K562 (cell line): Measurements from ENCODE around the gene SAMD8. TPM values are rescaled to one million over a fixed set of nuclear protein-coding genes. Genes with fewer than 3 reads are reported as not detected.

Source experiments
- BCOR ChIP-seq: fragments of 450-650 bp; IDR thresholded peaks from 2 replicates; pipeline ENCODE4 v1.6.1; 2016
- HCFC1 ChIP-seq: IDR thresholded peaks from 2 replicates; pipeline ENCODE4 v1.6.1; 2012; ENCODE audit warnings: low read depth, low read length, improper control_type of control experiment
- NR2C1 ChIP-seq, 2 experiments: fragments of 450-650 bp; IDR thresholded peaks; 2 replicates each; pipeline ENCODE4 v1.6.1; 2017; ENCODE audit warnings: mild to moderate bottlenecking in 2 of 2, antibody characterized with exemption in 1 of 2, inconsistent platforms in 1 of 2, missing compliant biosample characterization in 1 of 2, missing genetic modification characterization in 1 of 2
- PCBP2 ChIP-seq: fragments of 200-400 bp; formaldehyde crosslinking; IDR thresholded peaks from 2 replicates; pipeline ENCODE4 v1.6.1; 2018; ENCODE audit warnings: low read length, low read depth, mild to moderate bottlenecking, moderate library complexity; ENCODE audit not compliant: poor library complexity, severe bottlenecking
- PHF8 ChIP-seq: fragments of 200-600 bp; sonication (generic); IDR thresholded peaks from 2 replicates; pipeline ENCODE4 v1.6.1; 2012; ENCODE audit warnings: mixed run types, mild to moderate bottlenecking, inconsistent platforms, low read length, moderate library complexity, borderline replicate concordance
- RBBP5 ChIP-seq: fragments of 200-600 bp; sonication (generic); IDR thresholded peaks from 2 replicates; pipeline ENCODE4 v1.6.1; 2012; ENCODE audit warnings: borderline replicate concordance, mild to moderate bottlenecking, low read length, control low read depth, inconsistent platforms; ENCODE audit not compliant: insufficient read depth, poor library complexity, severe bottlenecking
- TAF7 ChIP-seq: fragments of 450-650 bp; IDR thresholded peaks from 2 replicates; pipeline ENCODE4 v1.6.1; 2016; ENCODE audit warnings: missing genetic modification characterization, missing compliant biosample characterization
- ZNF384 ChIP-seq: IDR thresholded peaks from 2 replicates; pipeline ENCODE4 v1.6.1; 2012; ENCODE audit warnings: low read depth, low read length, improper control_type of control experiment
- polyA plus RNA-seq, 8 experiments: library from polyadenylated mRNA; depleted of rRNA in 4 of 8; stranded (reverse) in 5 of 8; unstranded in 3 of 8; fragments of >200 nt; fragmentation: Nextera tagmentation in 2 of 8; fragmentation: Illumina TruSeq in 1 of 8; extraction: Ambion mirVana in 2 of 8; extraction: Trizol in 1 of 8; gene quantifications; 2 replicates each; pipeline versions ENCODE4 v1.2.1 to v1.2.3, GENCODE V29; 2011 to 2014; ENCODE audit warnings: inconsistent platforms in 1 of 8, missing spikeins in 1 of 8
- total RNA-seq, 7 experiments: library from RNA; depleted of rRNA in 6 of 7; stranded (reverse); fragments of >200 nt in 6 of 7; fragmentation: Illumina TruSeq in 2 of 7; extraction: Trizol in 2 of 7; gene quantifications; 2 replicates each; pipeline versions ENCODE4 v1.2.1 to v1.2.3, GENCODE V29; 2011 to 2021; ENCODE audit warnings: low replicate concordance in 1 of 7
- TF ChIP-seq, protein P1 (sequence below): sonication (generic); formaldehyde crosslinking; IDR thresholded peaks from 2 replicates; pipeline ENCODE4 v1.8.1; 2023; ENCODE audit warnings: mild to moderate bottlenecking, missing genetic modification reagents
- TF ChIP-seq, protein P2 (sequence below): fragments of 250-450 bp; sonication (Bioruptor Pico); IDR thresholded peaks from 2 replicates; pipeline ENCODE4 v1.5.0; 2021; ENCODE audit warnings: mild to moderate bottlenecking, borderline replicate concordance
- TF ChIP-seq, protein P3 (sequence below): fragments of 450-650 bp; IDR thresholded peaks from 2 replicates; pipeline ENCODE4 v1.6.1; 2018; ENCODE audit not compliant: partially characterized antibody
- TF ChIP-seq, protein P4 (sequence below): fragments of 450-650 bp; IDR thresholded peaks from 2 replicates; pipeline ENCODE4 v1.6.1; 2017; ENCODE audit warnings: antibody characterized with exemption
- TF ChIP-seq, protein P5 (sequence below): fragments of 450-650 bp; formaldehyde crosslinking; IDR thresholded peaks from 2 replicates; pipeline ENCODE4 v1.4.0; 2022; ENCODE audit warnings: missing genetic modification characterization

SAMD8 gene
- total and polyA plus RNA-seq, 9 of the 15 experiments (the other 6 are each of a cell fraction or from before 2014, with no cell fraction given): 2.7 to 16.1 (median 6.2) TPM

DNA sequence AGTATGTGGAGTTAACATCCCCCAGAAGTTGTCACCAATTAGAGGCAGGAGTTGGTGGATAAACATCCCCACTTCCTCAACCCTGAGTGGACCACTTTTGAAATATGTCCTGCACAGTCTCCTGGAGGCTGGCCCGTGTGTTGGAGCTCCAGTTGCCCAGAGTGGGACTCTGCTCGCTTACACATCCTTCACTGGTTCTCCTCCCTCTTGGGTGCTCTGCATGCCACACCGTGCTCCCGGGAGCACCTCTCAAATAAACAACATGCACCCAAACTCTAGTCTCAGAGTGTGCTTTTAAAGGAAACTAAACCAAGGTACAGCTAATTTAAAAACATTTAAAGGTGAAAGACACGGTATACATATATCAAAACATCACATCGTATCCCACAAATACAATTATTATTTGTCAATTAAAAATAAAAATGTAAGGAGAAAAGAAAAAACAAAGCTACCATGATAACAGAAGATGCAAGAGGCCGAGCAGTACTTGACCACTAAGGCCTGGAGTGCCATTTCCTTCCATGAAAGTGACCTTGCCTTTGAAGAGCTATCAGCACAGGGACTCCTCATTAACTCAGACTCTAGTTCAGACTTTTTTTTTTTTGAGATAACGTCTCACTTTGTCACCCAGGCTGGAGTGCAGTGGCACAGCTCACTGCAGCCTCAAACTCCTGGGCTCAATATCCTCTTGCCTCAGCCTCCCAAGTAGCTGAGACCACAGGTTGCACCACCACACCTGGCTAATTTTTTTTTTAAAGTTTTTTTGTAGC is 47.8 kb upstream of the SAMD8 start (continued):
- TF ChIP-seq TAF7 (tag) (no peak), PHF8 (no peak), NR2C1 (IDR thresholded peaks at IDR 0.05) (no peak), NR2C1 (tag; IDR thresholded peaks at IDR 0.05) (no peak), PCBP2 (no peak), BCOR (no peak), HCFC1 (no peak), RBBP5 (no peak), ZNF384 (peak; percentile 77)
- TF ChIP-seq, protein P1, sequence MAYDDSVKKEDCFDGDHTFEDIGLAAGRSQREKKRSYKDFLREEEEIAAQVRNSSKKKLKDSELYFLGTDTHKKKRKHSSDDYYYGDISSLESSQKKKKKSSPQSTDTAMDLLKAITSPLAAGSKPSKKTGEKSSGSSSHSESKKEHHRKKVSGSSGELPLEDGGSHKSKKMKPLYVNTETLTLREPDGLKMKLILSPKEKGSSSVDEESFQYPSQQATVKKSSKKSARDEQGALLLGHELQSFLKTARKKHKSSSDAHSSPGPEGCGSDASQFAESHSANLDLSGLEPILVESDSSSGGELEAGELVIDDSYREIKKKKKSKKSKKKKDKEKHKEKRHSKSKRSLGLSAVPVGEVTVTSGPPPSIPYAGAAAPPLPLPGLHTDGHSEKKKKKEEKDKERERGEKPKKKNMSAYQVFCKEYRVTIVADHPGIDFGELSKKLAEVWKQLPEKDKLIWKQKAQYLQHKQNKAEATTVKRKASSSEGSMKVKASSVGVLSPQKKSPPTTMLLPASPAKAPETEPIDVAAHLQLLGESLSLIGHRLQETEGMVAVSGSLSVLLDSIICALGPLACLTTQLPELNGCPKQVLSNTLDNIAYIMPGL (CRISPR knock-in tag): no peak
- TF ChIP-seq, protein P2, sequence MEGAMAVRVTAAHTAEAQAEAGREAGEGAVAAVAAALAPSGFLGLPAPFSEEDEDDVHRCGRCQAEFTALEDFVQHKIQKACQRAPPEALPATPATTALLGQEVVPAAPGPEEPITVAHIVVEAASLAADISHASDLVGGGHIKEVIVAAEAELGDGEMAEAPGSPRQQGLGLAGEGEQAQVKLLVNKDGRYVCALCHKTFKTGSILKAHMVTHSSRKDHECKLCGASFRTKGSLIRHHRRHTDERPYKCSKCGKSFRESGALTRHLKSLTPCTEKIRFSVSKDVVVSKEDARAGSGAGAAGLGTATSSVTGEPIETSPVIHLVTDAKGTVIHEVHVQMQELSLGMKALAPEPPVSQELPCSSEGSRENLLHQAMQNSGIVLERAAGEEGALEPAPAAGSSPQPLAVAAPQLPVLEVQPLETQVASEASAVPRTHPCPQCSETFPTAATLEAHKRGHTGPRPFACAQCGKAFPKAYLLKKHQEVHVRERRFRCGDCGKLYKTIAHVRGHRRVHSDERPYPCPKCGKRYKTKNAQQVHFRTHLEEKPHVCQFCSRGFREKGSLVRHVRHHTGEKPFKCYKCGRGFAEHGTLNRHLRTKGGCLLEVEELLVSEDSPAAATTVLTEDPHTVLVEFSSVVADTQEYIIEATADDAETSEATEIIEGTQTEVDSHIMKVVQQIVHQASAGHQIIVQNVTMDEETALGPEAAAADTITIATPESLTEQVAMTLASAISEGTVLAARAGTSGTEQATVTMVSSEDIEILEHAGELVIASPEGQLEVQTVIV (CRISPR knock-in tag): no peak
- TF ChIP-seq, protein P3, sequence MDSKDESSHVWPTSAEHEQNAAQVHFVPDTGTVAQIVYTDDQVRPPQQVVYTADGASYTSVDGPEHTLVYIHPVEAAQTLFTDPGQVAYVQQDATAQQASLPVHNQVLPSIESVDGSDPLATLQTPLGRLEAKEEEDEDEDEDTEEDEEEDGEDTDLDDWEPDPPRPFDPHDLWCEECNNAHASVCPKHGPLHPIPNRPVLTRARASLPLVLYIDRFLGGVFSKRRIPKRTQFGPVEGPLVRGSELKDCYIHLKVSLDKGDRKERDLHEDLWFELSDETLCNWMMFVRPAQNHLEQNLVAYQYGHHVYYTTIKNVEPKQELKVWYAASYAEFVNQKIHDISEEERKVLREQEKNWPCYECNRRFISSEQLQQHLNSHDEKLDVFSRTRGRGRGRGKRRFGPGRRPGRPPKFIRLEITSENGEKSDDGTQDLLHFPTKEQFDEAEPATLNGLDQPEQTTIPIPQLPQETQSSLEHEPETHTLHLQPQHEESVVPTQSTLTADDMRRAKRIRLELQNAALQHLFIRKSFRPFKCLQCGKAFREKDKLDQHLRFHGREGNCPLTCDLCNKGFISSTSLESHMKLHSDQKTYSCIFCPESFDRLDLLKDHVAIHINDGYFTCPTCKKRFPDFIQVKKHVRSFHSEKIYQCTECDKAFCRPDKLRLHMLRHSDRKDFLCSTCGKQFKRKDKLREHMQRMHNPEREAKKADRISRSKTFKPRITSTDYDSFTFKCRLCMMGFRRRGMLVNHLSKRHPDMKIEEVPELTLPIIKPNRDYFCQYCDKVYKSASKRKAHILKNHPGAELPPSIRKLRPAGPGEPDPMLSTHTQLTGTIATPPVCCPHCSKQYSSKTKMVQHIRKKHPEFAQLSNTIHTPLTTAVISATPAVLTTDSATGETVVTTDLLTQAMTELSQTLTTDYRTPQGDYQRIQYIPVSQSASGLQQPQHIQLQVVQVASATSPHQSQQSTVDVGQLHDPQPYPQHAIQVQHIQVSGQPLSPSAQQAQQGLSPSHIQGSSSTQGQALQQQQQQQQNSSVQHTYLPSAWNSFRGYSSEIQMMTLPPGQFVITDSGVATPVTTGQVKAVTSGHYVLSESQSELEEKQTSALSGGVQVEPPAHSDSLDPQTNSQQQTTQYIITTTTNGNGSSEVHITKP: no peak
- TF ChIP-seq, protein P4, sequence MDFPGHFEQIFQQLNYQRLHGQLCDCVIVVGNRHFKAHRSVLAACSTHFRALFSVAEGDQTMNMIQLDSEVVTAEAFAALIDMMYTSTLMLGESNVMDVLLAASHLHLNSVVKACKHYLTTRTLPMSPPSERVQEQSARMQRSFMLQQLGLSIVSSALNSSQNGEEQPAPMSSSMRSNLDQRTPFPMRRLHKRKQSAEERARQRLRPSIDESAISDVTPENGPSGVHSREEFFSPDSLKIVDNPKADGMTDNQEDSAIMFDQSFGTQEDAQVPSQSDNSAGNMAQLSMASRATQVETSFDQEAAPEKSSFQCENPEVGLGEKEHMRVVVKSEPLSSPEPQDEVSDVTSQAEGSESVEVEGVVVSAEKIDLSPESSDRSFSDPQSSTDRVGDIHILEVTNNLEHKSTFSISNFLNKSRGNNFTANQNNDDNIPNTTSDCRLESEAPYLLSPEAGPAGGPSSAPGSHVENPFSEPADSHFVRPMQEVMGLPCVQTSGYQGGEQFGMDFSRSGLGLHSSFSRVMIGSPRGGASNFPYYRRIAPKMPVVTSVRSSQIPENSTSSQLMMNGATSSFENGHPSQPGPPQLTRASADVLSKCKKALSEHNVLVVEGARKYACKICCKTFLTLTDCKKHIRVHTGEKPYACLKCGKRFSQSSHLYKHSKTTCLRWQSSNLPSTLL: no peak
- TF ChIP-seq, protein P5, sequence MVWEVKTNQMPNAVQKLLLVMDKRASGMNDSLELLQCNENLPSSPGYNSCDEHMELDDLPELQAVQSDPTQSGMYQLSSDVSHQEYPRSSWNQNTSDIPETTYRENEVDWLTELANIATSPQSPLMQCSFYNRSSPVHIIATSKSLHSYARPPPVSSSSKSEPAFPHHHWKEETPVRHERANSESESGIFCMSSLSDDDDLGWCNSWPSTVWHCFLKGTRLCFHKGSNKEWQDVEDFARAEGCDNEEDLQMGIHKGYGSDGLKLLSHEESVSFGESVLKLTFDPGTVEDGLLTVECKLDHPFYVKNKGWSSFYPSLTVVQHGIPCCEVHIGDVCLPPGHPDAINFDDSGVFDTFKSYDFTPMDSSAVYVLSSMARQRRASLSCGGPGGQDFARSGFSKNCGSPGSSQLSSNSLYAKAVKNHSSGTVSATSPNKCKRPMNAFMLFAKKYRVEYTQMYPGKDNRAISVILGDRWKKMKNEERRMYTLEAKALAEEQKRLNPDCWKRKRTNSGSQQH (CRISPR knock-in tag): no peak
